Neural crest cell (in vitro differentiated cells): Measurements from ENCODE around the gene PIWIL4. TPM values are rescaled to one million over a fixed set of nuclear protein-coding genes. Genes with fewer than 3 reads are reported as not detected.
A peak's percentile ranks its signal among the peaks of the same experiment; 100 is the strongest.

Experiments
- DNase-seq: peaks from one replicate; pipeline ENCODE4 v3.0.0; 2021; ENCODE audit warnings: low read depth, mixed read lengths, low spot score
- H3K27ac Mint-ChIP-seq: one replicate; pipeline ENCODE4 v1.8.0; 2021; ENCODE audit warnings: mild to moderate bottlenecking, mixed read lengths; ENCODE audit not compliant: unreplicated experiment
- H3K27me3 Mint-ChIP-seq: 2 replicates; pipeline ENCODE4 v1.8.0; 2021; ENCODE audit warnings: low read depth, mild to moderate bottlenecking, mixed read lengths
- H3K36me3 Mint-ChIP-seq: 2 replicates; pipeline ENCODE4 v1.8.0; 2021; ENCODE audit warnings: low read depth, mild to moderate bottlenecking, mixed read lengths
- H3K4me1 Mint-ChIP-seq: 2 replicates; pipeline ENCODE4 v1.8.0; 2021; ENCODE audit warnings: mixed read lengths
- H3K4me3 Mint-ChIP-seq: one replicate; pipeline ENCODE4 v1.8.0; 2021; ENCODE audit warnings: mild to moderate bottlenecking, mixed read lengths
- H3K9me3 Mint-ChIP-seq: 2 replicates; pipeline ENCODE4 v1.8.0; 2021; ENCODE audit warnings: mixed read lengths
- CTCF ChIP-seq: fragments of 200-600 bp; sonication (generic); conservative IDR thresholded peaks from 2 replicates; pipeline ENCODE4 v1.5.0; 2021; ENCODE audit warnings: antibody characterized with exemption, mild to moderate bottlenecking
- total RNA-seq: library from RNA; stranded (reverse); gene quantifications from 2 replicates; pipeline ENCODE4 v1.2.1, GENCODE V29; 2021

PIWIL4 gene
- total RNA-seq, 1 donor from 2014 or later: 0.72 TPM

GRCh38 chr11:94665116-94665659 is 98.0 kb downstream of the PIWIL4 start:
- H3K4me1 Mint-ChIP-seq: peaks cover 17% of the 10 kb centered on the region
- H3K27ac Mint-ChIP-seq: peak overlapping the region; percentile 47
- H3K9me3 Mint-ChIP-seq: peaks cover 9% of the 10 kb centered on the region
- H3K36me3 Mint-ChIP-seq: no peaks in the 10 kb centered on the region
- TF ChIP-seq CTCF: no peak
- DNase-seq: no peak
- H3K4me3 Mint-ChIP-seq: no peak overlapping the region
- H3K27me3 Mint-ChIP-seq: no peaks in the 10 kb centered on the region

- Mint-ChIP-seq H3K27ac (no peak overlapping the region), H3K27me3 (no peaks in the 10 kb centered on the region), H3K36me3 (no peaks in the 10 kb centered on the region), H3K9me3 (peaks cover 3% of the 10 kb centered on the region), H3K4me3 (no peak overlapping the region), H3K4me1 (peaks cover 17% of the 10 kb centered on the region)
- DNase-seq: no peak
- no peak for TF ChIP-seq CTCF
These were observed 99.9 kb downstream of the PIWIL4 start for GRCh38 chr11:94666792-94667721.

- H3K36me3 Mint-ChIP-seq: no peaks in the 10 kb centered on the region
- H3K9me3 Mint-ChIP-seq: peaks cover under 1% of the 10 kb centered on the region
- no peaks in the 10 kb centered on the region for H3K27me3 Mint-ChIP-seq
- no peak overlapping the region for H3K27ac Mint-ChIP-seq
- no peak overlapping the region for H3K4me3 Mint-ChIP-seq
- H3K4me1 Mint-ChIP-seq: peaks cover 17% of the 10 kb centered on the region
- no peak for DNase-seq
- TF ChIP-seq CTCF: no peak
These were observed 101.1 kb downstream of the PIWIL4 start for GRCh38 chr11:94668212-94668793.

- Mint-ChIP-seq H3K4me3 (no peak overlapping the region), H3K27me3 (no peaks in the 10 kb centered on the region), H3K36me3 (no peaks in the 10 kb centered on the region), H3K4me1 (peaks cover 17% of the 10 kb centered on the region), H3K27ac (no peak overlapping the region), H3K9me3 (no peaks in the 10 kb centered on the region)
- TF ChIP-seq CTCF: no peak
- no peak for DNase-seq
These were observed 101.9 kb downstream of the PIWIL4 start for GRCh38 chr11:94669023-94669422.

Other genes with a start within 250 kb of the PIWIL4 start
- 0.30 and 0.34 TPM in 2 replicates for gene GPR83, start 165.9 kb upstream of the PIWIL4 start, total RNA-seq
- gene MRE11, start 73.5 kb upstream of the PIWIL4 start, total RNA-seq: 39.4 and 40.7 TPM in 2 replicates
- 10.3 and 11.7 TPM in 2 replicates for gene ANKRD49, start 73.4 kb upstream of the PIWIL4 start, total RNA-seq
- not detected in 2 replicates for gene C11orf97, start 54.9 kb upstream of the PIWIL4 start, total RNA-seq
- gene FUT4, start 23.4 kb upstream of the PIWIL4 start, total RNA-seq: 5.2 and 5.9 TPM in 2 replicates
- 67.5 and 69.0 TPM in 2 replicates for gene AMOTL1, start 201.0 kb downstream of the PIWIL4 start, total RNA-seq